SU-DHL-6 (cell line): Measurements from ENCODE around the gene LRBA.

Source experiments
- EZH2phosphoT487 ChIP-seq: fragments of 200-600 bp; sonication (generic), shearing (Covaris generic); conservative IDR thresholded peaks from 2 replicates; pipeline ENCODE4 v1.6.1; 2018; ENCODE audit warnings: mild to moderate bottlenecking, antibody characterized with exemption, low read length, moderate library complexity, mixed read lengths
- TF ChIP-seq, protein P1 (sequence below): fragments of 200-600 bp; sonication (generic); IDR thresholded peaks from one replicate; pipeline ENCODE4 v1.5.1; 2017; ENCODE audit warnings: antibody characterized with exemption, mild to moderate bottlenecking, low read length, moderate library complexity; ENCODE audit not compliant: insufficient read depth, poor library complexity, severe bottlenecking

DNA sequence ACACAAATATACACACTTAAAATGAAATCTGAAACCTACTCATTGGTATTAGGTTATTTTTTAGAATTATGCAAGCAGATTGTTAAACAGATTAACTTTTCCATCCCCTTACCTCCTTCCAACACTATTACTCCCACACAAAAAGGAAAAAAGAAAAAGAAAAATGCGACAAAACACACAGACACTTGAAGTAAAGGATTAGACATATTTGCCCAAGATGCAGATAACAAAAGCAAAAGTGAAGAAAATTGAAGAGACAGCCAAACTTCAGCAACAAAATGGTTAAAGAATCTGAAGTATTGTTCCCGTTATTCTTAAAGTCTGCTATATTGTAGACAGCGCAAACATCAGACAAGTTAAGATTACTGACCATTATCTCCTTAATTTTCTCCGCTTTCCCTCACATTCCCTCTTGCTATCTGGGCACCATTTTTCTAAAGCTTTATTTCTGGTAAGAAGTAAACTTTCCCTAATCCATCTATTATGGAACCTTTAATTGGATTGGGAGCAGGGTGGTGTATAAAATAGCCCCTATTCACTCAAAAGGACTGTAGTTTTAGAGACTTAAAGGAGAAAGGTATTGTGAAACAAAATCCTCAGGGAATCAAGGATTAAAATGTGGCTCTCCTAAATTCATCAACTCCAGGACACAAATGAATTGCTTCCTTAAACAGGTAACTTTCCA is 467.8 kb downstream of the LRBA start:
- TF ChIP-seq, protein P1, sequence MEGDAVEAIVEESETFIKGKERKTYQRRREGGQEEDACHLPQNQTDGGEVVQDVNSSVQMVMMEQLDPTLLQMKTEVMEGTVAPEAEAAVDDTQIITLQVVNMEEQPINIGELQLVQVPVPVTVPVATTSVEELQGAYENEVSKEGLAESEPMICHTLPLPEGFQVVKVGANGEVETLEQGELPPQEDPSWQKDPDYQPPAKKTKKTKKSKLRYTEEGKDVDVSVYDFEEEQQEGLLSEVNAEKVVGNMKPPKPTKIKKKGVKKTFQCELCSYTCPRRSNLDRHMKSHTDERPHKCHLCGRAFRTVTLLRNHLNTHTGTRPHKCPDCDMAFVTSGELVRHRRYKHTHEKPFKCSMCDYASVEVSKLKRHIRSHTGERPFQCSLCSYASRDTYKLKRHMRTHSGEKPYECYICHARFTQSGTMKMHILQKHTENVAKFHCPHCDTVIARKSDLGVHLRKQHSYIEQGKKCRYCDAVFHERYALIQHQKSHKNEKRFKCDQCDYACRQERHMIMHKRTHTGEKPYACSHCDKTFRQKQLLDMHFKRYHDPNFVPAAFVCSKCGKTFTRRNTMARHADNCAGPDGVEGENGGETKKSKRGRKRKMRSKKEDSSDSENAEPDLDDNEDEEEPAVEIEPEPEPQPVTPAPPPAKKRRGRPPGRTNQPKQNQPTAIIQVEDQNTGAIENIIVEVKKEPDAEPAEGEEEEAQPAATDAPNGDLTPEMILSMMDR: no peak
- no peak for TF ChIP-seq EZH2phosphoT487
